Glomerular visceral epithelial cell (primary cell): Measurements from ENCODE around the gene SCFD2.
A peak's percentile ranks its signal among the peaks of the same experiment; 100 is the strongest.
"Not testable (repeated sequence)": the region's sequence is repeated elsewhere in the genome, so short reads cannot be mapped to it uniquely, and the experiment has no call there.

ENCODE experiments used
- DNase-seq: peaks from one replicate; pipeline ENCODE4 v3.0.0-alpha.2; 2016; ENCODE audit errors: extremely low spot score

The SCFD2 gene

GRCh38 chr4:53238352-53238751, 127.5 kb downstream of the SCFD2 start:
- DNase-seq: not testable (repeated sequence)

DNA sequence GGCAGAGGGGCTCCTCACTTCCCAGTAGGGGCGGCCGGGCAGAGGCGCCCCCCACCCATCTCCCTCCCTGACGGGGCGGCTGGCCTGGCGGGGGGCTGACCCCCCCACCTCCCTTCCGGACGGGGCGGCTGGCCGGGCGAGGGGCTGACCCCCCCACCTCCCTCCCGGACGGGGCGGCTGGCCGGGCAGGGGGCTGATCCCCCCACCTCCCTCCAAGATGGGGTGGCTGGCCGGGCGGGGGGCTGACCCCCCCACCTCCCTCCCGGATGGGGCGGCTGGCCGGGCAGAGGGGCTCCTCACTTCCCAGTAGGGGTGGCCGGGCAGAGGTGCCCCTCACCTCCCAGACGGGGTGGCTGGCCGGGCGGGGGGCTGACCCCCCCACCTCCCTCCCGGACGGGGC, 128.1 kb downstream of the SCFD2 start:
- DNase-seq: not testable (repeated sequence)

DNA sequence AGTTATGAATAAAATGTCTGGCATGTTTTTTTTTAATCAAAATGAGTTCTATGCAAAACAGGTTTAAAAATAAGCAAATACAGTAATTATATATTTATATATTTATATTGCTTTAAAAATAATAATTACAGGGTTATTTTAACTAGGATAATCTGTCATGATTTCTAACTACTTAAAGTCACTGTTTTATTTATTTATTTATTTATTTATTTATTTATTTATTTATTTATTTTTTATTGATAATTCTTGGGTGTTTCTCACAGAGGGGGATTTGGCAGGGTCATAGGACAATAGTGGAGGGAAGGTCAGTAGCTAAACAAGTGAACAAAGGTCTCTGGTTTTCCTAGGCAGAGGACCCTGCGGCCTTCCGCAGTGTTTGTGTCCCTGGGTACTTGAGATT, 129.2 kb downstream of the SCFD2 start:
- not testable (repeated sequence) for DNase-seq

- no peak for DNase-seq
Observed at GRCh38 chr4:53235547-53235946, 130.3 kb downstream of the SCFD2 start.

DNA sequence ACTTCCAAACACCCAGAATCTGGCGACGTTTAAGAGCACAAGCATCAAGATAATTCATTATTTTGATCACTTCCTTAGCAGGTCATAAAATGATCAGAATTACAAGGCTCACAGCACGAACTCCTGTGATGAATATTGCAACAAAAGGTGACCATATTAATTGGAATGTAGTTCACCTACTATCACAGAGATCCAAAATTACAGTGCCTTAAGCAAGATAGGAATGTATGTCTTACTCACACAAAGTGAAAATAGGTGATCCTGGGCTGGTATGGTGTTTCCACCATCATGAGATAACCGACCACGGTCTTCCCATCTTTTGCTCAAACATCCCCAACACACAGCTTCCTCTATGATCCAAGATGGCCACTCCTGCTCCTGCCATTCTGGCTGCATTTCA, 131.2 kb downstream of the SCFD2 start:
- DNase-seq: no peak

- no peak for DNase-seq
Observed at GRCh38 chr4:53234111-53234510, 131.8 kb downstream of the SCFD2 start.

DNA sequence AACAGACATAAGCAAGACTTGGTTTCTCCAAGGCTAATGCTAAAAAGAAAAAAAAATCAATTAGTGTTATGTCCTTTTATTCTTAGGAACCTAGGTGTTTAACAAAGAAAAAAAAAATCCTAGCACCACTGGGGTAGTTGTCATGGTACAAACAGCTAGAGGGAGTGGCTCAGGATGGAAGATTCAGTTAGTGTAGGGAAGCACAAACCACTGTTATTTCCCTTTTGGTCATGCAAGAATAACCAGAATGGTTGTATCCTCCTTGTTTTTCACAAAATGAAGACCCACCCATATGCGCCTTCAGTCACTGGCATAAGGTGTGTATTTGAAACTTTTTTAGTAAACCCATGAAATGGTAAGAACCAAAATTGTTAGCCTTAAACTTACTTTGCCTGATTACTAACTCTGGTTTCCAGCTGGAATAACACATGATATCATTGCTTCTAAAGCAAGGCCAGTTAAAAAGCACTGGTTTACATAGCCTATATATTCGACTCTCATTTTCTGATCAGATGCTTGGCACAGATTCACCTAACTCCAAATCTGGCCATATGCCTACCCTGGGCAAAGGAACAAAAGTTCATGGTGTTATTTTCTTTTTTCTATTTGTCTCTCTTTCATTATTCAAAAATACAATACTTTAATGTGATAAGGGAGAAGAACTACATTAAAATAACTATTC, 132.6 kb downstream of the SCFD2 start:
- DNase-seq: no peak

- no peak for DNase-seq
Observed at GRCh38 chr4:53232371-53232770, 133.5 kb downstream of the SCFD2 start.

GRCh38 chr4:53228036-53228435, 137.8 kb downstream of the SCFD2 start:
- no peak for DNase-seq

GRCh38 chr4:53227451-53227850, 138.4 kb downstream of the SCFD2 start:
- no peak for DNase-seq

DNA sequence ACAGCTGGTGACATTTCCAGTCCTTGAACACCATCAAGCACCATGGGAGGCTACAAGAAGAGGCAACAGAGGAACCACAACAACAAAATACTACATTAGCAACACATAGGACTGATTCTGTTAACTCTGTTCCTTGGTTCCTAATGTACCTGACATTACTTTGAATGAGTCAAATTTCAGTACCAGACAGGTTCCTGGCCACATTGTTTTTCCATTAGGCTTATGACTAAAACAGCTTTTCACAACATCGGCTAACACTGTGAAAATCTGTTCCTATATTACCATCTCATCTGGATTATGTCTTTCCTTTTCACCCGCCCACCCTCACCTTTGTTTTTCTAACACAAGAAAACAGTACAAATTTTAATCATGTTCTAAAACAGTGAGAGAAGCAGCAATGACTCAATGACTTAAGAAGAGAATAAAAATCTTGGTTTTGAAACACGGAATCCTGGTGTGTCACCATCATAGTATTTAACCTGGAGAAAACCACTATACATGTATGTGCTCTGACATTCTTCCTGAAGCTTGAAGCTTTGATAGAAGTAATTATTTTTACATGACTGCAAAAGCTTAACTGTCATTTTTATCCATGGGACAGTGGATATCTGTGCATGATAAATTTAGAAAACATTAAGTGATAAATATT, 143.9 kb downstream of the SCFD2 start:
- no peak for DNase-seq

- not testable (repeated sequence) for DNase-seq
Observed at GRCh38 chr4:53219148-53219547, 146.7 kb downstream of the SCFD2 start.

DNA sequence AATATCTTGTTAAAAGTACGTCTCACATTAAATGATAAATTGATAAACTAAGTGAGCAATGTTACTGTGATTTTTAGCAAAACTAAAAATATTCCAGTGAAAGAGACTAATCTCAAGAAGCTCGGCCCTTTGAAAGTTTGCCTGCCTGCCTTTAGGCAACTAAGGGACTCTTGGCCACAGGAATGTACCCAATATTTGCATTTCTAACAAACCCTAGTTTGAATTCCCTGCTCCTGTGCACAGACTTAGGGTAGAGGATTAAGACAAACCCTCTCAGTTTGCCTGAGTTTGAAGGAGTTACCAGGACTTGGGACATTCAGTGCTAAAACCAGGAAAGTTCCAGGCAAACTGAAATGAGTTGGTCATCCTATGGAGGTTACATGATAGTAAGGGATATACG, 157.1 kb downstream of the SCFD2 start:
- no peak for DNase-seq

GRCh38 chr4:53205970-53206369, 159.9 kb downstream of the SCFD2 start:
- DNase-seq: no peak

- no peak for DNase-seq
Observed at GRCh38 chr4:53199356-53199755, 166.5 kb downstream of the SCFD2 start.

- no peak for DNase-seq
Observed at GRCh38 chr4:53197772-53198142, 168.1 kb downstream of the SCFD2 start.

DNA sequence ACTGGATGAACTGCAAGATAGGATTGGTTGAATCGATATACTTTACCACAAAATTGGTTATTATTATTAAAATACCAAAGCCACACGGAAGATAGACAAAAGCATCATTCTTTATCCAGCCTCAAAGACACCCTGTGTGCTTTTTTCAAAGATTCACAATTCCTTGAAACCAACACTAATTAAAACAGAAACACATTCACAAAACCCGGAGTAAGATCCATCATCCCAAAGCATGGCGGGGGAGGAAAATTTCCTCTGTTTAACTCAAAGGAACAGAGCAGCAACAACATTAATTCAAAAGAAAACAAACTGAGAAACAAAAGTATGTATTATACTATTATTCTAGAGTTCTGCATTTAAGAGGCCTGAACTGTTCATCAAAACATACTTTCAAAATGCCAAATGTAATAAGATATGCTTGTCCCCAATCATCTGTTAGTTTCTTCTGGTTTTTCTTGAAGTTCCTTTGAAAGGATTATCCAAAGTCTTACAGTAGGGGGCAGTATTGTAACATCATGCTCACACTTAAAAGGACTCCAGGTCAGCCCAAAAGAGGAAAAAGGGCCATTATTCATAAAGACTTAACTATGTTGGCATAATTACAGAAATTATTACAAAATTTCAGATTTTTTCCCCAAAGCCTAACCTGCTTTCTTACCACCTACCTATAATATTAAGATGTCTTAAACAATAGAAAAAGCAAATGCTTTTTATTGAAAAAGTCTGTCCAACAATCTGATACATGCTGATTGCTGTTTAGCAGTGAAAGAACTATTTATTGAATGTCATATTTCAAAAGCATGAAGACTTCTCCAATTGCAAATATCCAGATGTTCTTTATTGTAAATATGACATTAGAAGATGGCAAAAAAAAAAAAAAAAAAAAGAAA, 168.7 kb downstream of the SCFD2 start:
- DNase-seq: peak; percentile 57

GRCh38 chr4:53195815-53196661, 169.8 kb downstream of the SCFD2 start:
- DNase-seq: no peak

- no peak for DNase-seq
Observed at GRCh38 chr4:53194727-53195126, 171.1 kb downstream of the SCFD2 start.

GRCh38 chr4:53193111-53193510, 172.8 kb downstream of the SCFD2 start:
- no peak for DNase-seq

- DNase-seq: no peak
Observed at GRCh38 chr4:53192496-53192895, 173.4 kb downstream of the SCFD2 start.

GRCh38 chr4:53191997-53192396, 173.9 kb downstream of the SCFD2 start:
- DNase-seq: no peak
